Keratinocyte (primary cell): ENCODE measurements around the gene MGAT1. TPM values are rescaled to one million over a fixed set of nuclear protein-coding genes. Genes with fewer than 3 reads are reported as not detected.

ENCODE experiments used
- DNase-seq: peaks from one replicate; pipeline ENCODE4 v3.0.0-alpha.2; 2011; ENCODE audit warnings: low read depth, missing footprints, low spot score
- FAIRE-seq: peaks from 2 replicates; lab custom pipeline; 2011; peaks lifted over from hg19 to GRCh38; lab: Jason Lieb, UNC
- H2AFZ ChIP-seq: 2 replicates; pipeline ENCODE4 v1.6.0; 2012; ENCODE audit warnings: low read length, control low read depth, inconsistent platforms; ENCODE audit not compliant: control insufficient read depth
- H3K27ac ChIP-seq: 2 replicates; pipeline ENCODE4 v1.5.1; 2011; ENCODE audit warnings: low read length; ENCODE audit not compliant: control insufficient read depth, insufficient read depth
- H3K27me3 ChIP-seq: 3 replicates; pipeline ENCODE4 v1.6.0; 2011; ENCODE audit warnings: low read length; ENCODE audit not compliant: control insufficient read depth, insufficient read depth; ENCODE audit errors: extremely low read depth
- H3K36me3 ChIP-seq, 2 experiments: 2 replicates in 1 of 2; 3 replicates in 1 of 2; pipeline ENCODE4 v1.5.1; 2011; ENCODE audit warnings: low read length in 2 of 2, mild to moderate bottlenecking in 1 of 2; ENCODE audit not compliant: control insufficient read depth in 2 of 2, insufficient read depth in 2 of 2; ENCODE audit errors: extremely low read depth in 1 of 2
- H3K4me1 ChIP-seq: 3 replicates; pipeline ENCODE4 v1.5.1; 2011; ENCODE audit warnings: low read length; ENCODE audit not compliant: control insufficient read depth, insufficient read depth; ENCODE audit errors: extremely low read depth
- H3K4me2 ChIP-seq: 3 replicates; pipeline ENCODE4 v1.6.0; 2011; ENCODE audit warnings: low read depth, low read length; ENCODE audit not compliant: control insufficient read depth, insufficient read depth; ENCODE audit errors: extremely low read depth
- H3K4me3 ChIP-seq, 3 experiments: fragments of 200-600 bp in 1 of 3; sonication (generic) in 1 of 3; 2 replicates in 2 of 3; 3 replicates in 1 of 3; pipeline ENCODE4 v1.5.1; 2011 to 2016; ENCODE audit warnings: low read length in 3 of 3, mild to moderate bottlenecking in 3 of 3, control low read depth in 2 of 3, inconsistent platforms in 1 of 3, low read depth in 1 of 3, mixed read lengths in 1 of 3, mixed run types in 1 of 3, moderate library complexity in 1 of 3; ENCODE audit not compliant: control insufficient read depth in 2 of 3, insufficient read depth in 2 of 3; ENCODE audit errors: extremely low read depth in 1 of 3
- H3K79me2 ChIP-seq: 2 replicates; pipeline ENCODE4 v1.6.0; 2012; ENCODE audit warnings: low read length; ENCODE audit not compliant: control insufficient read depth, insufficient read depth
- H3K9ac ChIP-seq: 3 replicates; pipeline ENCODE4 v1.6.0; 2011; ENCODE audit warnings: low read length; ENCODE audit not compliant: control insufficient read depth, insufficient read depth; ENCODE audit errors: extremely low read depth
- H3K9me1 ChIP-seq: 3 replicates; pipeline ENCODE4 v1.6.0; 2011; ENCODE audit warnings: low read length; ENCODE audit not compliant: control insufficient read depth, insufficient read depth; ENCODE audit errors: extremely low read depth
- H3K9me3 ChIP-seq: 2 replicates; pipeline ENCODE4 v1.5.1; 2012; ENCODE audit warnings: low read depth, low read length; ENCODE audit not compliant: control insufficient read depth
- H4K20me1 ChIP-seq: 3 replicates; pipeline ENCODE4 v1.6.0; 2011; ENCODE audit warnings: low read length; ENCODE audit not compliant: control insufficient read depth, insufficient read depth; ENCODE audit errors: extremely low read depth
- EZH2 ChIP-seq: IDR thresholded peaks from one replicate; pipeline ENCODE4 v1.6.1; 2012; ENCODE audit warnings: inconsistent platforms, mild to moderate bottlenecking, low read length, moderate library complexity
- dilution Hi-C: fragments of 300-500 bp; cut with MboI; formaldehyde crosslinking; loops from one replicate; pipeline ENCODE4 v1.7.0; 2020; ENCODE audit warnings: low sequenced_read_pairs; ENCODE audit not compliant: extremely low pct_ligation_motif_present
- polyA plus RNA-seq, 5 experiments: library from polyadenylated mRNA; depleted of rRNA in 3 of 5; stranded (reverse) in 3 of 5; stranded (forward) in 1 of 5; unstranded in 1 of 5; fragments of >200 nt; gene quantifications; 1 replicate in 1 of 5; 2 replicates in 3 of 5; 3 replicates in 1 of 5; pipeline versions ENCODE4 v1.2.1 to v1.2.3, GENCODE V29; 2011 to 2012; ENCODE audit warnings: missing spikeins in 2 of 5, low read depth in 1 of 5, low replicate concordance in 1 of 5
- TF ChIP-seq, protein P1 (sequence below), 3 experiments: IDR thresholded peaks in 1 of 3; conservative IDR thresholded peaks in 1 of 3; optimal IDR thresholded peaks in 1 of 3; 2 replicates in 2 of 3; 3 replicates in 1 of 3; pipeline versions ENCODE3 to v1.5.1; 2011; ENCODE audit warnings: low read length in 3 of 3, mild to moderate bottlenecking in 3 of 3, moderate library complexity in 2 of 3, control low read depth in 1 of 3, inconsistent platforms in 1 of 3; ENCODE audit not compliant: insufficient read depth in 2 of 3; ENCODE audit errors: extremely low read depth in 1 of 3

The MGAT1 gene
- polyA plus RNA-seq, 1 donor (not counting 4 experiments of a cell fraction or from before 2014, with no cell fraction given), result 80.3 TPM

DNA sequence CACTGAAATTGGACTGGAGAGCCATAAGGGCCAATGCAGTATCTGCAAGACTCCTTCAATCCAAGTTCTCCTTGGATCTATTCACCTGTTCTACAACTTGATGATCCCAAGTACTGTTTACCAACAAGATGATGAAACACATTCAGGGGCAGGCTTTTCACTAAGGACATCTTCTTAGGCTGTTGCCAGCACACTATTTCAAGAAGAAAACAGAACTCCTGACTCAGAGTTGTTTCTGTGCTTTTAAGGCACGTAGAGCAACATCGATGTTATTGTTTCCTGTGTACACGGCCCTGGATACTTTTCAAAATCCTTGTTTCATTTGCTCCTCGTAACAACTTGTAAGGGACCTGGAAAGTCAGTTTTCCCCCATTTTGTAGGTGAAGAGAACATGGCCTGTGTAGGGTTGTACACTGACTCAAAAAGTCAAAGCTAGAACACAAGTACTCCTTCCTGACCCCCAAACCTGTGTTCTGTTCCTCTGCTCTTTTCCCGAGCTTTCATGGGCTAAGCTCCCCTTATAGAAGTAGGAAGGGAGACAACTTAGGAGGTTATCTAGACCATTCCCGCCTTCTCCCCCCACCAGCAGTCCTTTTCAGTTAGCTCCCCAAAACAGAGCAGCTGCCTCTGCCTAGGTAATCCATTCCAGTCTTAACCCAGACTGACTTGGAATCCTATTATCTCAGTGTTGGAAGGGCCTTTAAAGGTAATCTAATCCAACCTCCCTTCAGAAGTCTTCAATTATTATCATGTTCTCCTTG lies 5.2 kb upstream of the MGAT1 start:
- no peak for DNase-seq
- FAIRE-seq, result no peak
- Histone ChIP-seq H3K79me2 (peaks cover 23% of the 10 kb centered on the region), H2AFZ (peak overlapping the region; percentile 6), H3K9ac (peak overlapping the region; percentile 11), H3K4me3 (peak overlapping the region in 2 of 3 experiments; percentile 66 to 90), H3K9me1 (no peaks in the 10 kb centered on the region), H3K4me1 (peaks cover 62% of the 10 kb centered on the region), H4K20me1 (no peaks in the 10 kb centered on the region), H3K4me2 (peak overlapping the region; percentile 83), H3K9me3 (no peaks in the 10 kb centered on the region), H3K27ac (peak overlapping the region; percentile 50), H3K27me3 (no peaks in the 10 kb centered on the region), H3K36me3 (peaks cover 3 to 4% of the 10 kb centered on the region in 2 experiments)
- no peak for TF ChIP-seq EZH2
- TF ChIP-seq, protein P1, sequence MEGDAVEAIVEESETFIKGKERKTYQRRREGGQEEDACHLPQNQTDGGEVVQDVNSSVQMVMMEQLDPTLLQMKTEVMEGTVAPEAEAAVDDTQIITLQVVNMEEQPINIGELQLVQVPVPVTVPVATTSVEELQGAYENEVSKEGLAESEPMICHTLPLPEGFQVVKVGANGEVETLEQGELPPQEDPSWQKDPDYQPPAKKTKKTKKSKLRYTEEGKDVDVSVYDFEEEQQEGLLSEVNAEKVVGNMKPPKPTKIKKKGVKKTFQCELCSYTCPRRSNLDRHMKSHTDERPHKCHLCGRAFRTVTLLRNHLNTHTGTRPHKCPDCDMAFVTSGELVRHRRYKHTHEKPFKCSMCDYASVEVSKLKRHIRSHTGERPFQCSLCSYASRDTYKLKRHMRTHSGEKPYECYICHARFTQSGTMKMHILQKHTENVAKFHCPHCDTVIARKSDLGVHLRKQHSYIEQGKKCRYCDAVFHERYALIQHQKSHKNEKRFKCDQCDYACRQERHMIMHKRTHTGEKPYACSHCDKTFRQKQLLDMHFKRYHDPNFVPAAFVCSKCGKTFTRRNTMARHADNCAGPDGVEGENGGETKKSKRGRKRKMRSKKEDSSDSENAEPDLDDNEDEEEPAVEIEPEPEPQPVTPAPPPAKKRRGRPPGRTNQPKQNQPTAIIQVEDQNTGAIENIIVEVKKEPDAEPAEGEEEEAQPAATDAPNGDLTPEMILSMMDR (optimal IDR thresholded peaks at IDR 0.05 in 1 of 3, IDR thresholded peaks at IDR 0.05 in 1 of 3, conservative IDR thresholded peaks at IDR 0.05 in 1 of 3; ENCODE audit: extremely low read depth in 1 of 3, insufficient read depth in 2 of 3, low read length in 3 of 3), result no peak
- dilution Hi-C loops, result no loop called here

DNA sequence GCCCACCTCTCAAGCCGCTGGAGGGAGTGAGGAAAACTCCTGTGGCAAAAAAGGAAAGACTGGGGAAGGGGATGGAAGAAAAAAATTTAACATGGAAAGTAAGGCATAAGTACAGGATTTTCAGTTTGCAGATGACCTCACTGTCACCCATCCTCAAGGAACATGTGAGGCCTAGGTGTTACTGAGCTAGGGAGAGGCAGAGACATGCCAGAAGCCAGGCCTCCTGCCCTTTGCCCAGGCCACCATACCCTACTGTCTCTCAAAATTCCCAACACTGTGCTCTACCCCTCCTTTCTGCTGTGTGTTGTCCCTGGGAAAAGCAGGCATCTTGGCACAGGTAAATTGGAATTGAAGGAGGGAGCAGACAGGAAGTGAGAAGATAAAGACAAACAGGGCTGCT lies 4.4 kb upstream of the MGAT1 start:
- Histone ChIP-seq H2AFZ (no peak overlapping the region), H3K27me3 (no peaks in the 10 kb centered on the region), H3K36me3 (peaks cover 3 to 4% of the 10 kb centered on the region in 2 experiments), H3K9me3 (no peaks in the 10 kb centered on the region), H3K27ac (no peak overlapping the region), H3K4me2 (peak overlapping the region; percentile 83), H4K20me1 (no peaks in the 10 kb centered on the region), H3K4me1 (peaks cover 58% of the 10 kb centered on the region), H3K9me1 (no peaks in the 10 kb centered on the region), H3K4me3 (no peak overlapping the region), H3K9ac (no peak overlapping the region), H3K79me2 (peaks cover 25% of the 10 kb centered on the region)
- FAIRE-seq, result no peak
- DNase-seq, result no peak
- dilution Hi-C loops, result no loop called here
- TF ChIP-seq, protein P1 (optimal IDR thresholded peaks at IDR 0.05 in 1 of 3, IDR thresholded peaks at IDR 0.05 in 1 of 3, conservative IDR thresholded peaks at IDR 0.05 in 1 of 3; ENCODE audit: extremely low read depth in 1 of 3, insufficient read depth in 2 of 3, low read length in 3 of 3), result no peak
- no peak for TF ChIP-seq EZH2
